Astrocyte of the cerebellum (primary cell): ENCODE results near the gene GJC2.

Experiments
- DNase-seq: peaks from one replicate; pipeline ENCODE4 v3.0.0-alpha.2; 2011; ENCODE audit warnings: low read depth
- H3K4me3 ChIP-seq: 2 replicates; pipeline ENCODE4 v1.5.1; 2011; ENCODE audit warnings: mild to moderate bottlenecking, low read depth, low read length, moderate library complexity
- in situ Hi-C: cut with HindIII; loops from 2 replicates; pipeline ENCODE4 v1.10.0; 2017; ENCODE audit warnings: low sequenced_read_pairs
- TF ChIP-seq, protein P1 (sequence below): IDR thresholded peaks from 2 replicates; pipeline ENCODE4 v1.5.1; 2012; ENCODE audit warnings: low read length, low read depth, moderate library complexity, mild to moderate bottlenecking; ENCODE audit errors: missing control alignments

GJC2 gene

DNA sequence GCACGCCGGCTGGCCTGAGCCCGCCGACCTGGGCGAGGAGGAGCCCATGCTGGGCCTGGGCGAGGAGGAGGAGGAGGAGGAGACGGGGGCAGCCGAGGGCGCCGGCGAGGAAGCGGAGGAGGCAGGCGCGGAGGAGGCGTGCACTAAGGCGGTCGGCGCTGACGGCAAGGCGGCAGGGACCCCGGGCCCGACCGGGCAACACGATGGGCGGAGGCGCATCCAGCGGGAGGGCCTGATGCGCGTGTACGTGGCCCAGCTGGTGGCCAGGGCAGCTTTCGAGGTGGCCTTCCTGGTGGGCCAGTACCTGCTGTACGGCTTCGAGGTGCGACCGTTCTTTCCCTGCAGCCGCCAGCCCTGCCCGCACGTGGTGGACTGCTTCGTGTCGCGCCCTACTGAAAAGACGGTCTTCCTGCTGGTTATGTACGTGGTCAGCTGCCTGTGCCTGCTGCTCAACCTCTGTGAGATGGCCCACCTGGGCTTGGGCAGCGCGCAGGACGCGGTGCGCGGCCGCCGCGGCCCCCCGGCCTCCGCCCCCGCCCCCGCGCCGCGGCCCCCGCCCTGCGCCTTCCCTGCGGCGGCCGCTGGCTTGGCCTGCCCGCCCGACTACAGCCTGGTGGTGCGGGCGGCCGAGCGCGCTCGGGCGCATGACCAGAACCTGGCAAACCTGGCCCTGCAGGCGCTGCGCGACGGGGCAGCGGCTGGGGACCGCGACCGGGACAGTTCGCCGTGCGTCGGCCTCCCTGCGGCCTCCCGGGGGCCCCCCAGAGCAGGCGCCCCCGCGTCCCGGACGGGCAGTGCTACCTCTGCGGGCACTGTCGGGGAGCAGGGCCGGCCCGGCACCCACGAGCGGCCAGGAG lies 8.6 kb downstream of the GJC2 start:
- no peak for DNase-seq
- TF ChIP-seq, protein P1, sequence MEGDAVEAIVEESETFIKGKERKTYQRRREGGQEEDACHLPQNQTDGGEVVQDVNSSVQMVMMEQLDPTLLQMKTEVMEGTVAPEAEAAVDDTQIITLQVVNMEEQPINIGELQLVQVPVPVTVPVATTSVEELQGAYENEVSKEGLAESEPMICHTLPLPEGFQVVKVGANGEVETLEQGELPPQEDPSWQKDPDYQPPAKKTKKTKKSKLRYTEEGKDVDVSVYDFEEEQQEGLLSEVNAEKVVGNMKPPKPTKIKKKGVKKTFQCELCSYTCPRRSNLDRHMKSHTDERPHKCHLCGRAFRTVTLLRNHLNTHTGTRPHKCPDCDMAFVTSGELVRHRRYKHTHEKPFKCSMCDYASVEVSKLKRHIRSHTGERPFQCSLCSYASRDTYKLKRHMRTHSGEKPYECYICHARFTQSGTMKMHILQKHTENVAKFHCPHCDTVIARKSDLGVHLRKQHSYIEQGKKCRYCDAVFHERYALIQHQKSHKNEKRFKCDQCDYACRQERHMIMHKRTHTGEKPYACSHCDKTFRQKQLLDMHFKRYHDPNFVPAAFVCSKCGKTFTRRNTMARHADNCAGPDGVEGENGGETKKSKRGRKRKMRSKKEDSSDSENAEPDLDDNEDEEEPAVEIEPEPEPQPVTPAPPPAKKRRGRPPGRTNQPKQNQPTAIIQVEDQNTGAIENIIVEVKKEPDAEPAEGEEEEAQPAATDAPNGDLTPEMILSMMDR, result no peak
- in situ Hi-C loops, result no loop called here
- H3K4me3 ChIP-seq, result no peak overlapping the region

DNA sequence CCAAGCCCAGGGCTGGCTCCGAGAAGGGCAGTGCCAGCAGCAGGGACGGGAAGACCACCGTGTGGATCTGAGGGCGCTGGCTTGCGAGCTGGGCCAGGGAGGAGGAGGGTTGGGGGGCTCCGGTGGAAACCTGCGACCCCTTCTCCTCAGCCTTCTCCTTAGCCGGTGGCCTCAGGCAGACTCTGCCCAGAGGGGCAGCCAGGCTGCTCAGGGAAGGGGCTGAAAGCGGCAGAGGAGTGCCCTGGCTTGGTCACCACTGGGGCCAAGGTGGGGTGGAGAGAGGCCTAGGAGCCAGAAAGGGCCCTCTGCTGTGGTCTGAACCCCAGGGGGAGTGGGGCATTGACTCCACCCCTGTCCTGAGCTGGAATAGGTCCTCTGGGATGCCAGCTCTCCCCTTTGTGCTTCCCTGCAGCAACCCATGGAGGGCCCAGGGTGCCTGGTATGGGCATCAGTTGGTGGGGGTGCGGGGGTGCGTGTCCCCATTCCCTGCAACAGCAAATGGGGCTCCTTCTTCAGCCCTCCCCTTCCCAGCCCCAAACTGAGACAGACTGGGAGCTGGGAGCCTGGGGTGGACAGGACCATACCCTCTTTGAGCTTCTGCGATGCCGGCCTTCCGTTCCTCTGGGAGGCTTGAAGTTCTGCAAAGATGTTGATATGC lies 9.4 kb downstream of the GJC2 start:
- H3K4me3 ChIP-seq, result no peak overlapping the region
- TF ChIP-seq, protein P1, result no peak
- in situ Hi-C loops, result no loop called here
- DNase-seq, result no peak

DNA sequence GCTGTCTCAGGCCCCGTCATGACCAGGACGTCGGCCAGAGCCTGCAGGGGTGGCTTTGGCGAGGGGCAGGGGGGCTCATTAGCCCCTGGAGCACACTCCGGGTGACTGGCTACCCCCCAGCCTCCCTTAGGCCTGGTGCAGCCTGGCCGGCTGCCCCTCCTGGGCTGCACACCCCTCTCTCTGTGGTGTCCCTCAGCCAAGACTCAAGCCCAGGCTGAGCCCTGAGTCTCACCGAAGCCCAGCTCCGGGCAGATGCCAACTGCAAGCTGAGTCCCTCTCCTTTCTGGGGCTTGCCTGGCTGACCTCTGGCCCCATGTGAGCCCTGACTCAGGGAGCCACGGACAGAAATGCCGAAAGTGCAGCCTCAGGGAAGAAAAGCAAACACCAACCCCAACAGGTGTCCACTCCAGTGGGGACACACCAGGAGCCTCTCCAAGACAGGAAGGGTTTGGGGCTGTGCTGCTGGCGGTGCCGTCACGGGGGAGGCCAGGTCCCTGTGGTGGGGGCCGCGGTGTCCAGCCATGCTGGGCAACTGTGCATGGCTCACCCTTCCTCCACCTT lies 10.6 kb downstream of the GJC2 start:
- TF ChIP-seq, protein P1, result no peak
- in situ Hi-C loops, result no loop called here
- H3K4me3 ChIP-seq, result no peak overlapping the region
- no peak for DNase-seq

DNA sequence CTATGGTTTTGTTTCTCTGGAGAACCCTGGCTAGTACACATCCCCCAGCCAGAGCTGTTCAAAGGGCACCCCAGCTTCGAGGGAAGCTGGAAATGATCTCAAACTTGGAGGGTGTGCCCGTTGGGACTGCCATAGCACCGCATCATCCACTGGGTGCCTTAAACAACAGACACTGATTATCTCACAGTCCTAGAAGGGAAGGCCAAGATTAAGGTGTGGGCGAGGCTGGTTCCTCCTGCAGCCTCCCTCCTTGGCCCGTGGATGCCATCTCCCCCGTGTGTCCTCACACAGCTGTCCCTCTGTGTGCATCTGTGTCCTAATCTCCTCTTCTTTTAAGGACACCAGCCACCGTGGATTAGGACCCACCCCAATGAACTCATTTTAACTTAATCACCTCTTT lies 11.6 kb downstream of the GJC2 start:
- H3K4me3 ChIP-seq, result no peak overlapping the region
- no peak for DNase-seq
- in situ Hi-C loops, result no loop called here
- TF ChIP-seq, protein P1, result no peak

DNA sequence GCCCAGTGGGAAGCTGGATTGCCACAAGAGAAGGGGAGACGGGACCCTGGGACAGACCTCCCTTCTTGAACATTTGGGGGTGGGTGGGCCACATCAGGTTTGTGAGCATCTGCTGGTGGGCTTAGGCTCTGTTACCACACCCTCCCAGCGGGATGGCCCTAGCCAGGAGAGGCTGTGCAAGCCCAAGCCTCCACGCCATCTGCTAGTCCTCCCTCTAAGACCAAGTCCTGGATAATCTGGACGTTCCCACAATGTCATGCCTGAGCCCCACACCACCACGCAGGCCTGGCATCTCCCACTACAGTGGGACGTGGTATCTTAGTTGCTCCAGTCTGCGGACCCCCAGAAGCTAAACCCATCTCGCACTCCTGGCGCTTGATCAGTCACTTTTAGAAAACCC lies 12.1 kb downstream of the GJC2 start:
- H3K4me3 ChIP-seq, result no peak overlapping the region
- in situ Hi-C loops, result no loop called here
- DNase-seq, result no peak
- TF ChIP-seq, protein P1, result no peak

DNA sequence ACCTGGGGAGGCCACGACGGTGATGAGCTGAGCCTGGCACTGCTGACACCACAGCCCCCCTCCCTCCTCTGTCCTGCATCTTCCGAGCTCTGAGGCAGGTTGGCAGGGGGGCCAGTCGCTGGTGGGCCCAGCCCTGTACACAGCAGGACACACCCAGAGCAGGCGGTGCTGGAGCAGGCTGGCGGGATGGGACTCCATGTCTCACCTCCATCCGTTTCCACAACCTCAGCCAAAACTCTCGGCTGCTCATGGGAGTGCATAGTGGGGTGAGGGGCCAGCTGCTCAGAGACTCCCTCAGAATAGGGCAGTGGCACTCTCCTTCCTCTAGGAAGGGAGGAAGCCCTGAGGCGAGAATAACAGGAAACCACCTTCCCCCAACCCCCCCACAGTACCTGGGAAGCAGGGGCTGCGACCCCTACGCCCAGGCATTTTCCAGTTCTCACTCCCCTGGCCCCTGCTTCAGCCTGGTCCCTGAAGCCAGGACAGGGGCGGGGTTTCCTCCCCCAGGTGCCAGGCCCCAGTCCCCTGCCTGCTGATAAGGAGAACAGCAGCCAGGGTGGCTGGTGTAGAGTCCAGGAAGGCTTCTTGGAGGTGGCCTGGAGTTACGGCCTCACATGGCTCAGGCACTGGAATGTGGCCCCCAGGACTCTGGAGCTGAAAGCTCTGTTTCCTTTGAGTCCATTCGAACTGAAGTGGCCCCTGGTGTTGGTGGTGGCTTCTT lies 12.7 kb downstream of the GJC2 start:
- TF ChIP-seq, protein P1, result no peak
- no peak overlapping the region for H3K4me3 ChIP-seq
- in situ Hi-C loops, result no loop called here
- no peak for DNase-seq
